Endothelial cell of umbilical vein (primary cell): ENCODE measurements around the gene STXBP5. TPM values are rescaled to one million over a fixed set of nuclear protein-coding genes. Genes with fewer than 3 reads are reported as not detected.

Experiments used
- BruUV-seq: library from RNA; stranded (reverse); fragments of 400-500 nt; replicated peaks from 2 replicates; lab custom pipeline; 2021; lab: Mats Ljungman, UMichigan
- CTCF ChIA-PET: fragments of 300-600, 350-600 bp; sonication (Branson Sonifier 250); formaldehyde crosslinking; loops from one replicate; lab custom pipeline; 2021; ENCODE audit warnings: antibody characterized with exemption, inconsistent platforms; lab: Charles Lee
- POLR2A ChIA-PET: fragments of 300-600, 350-600 bp; sonication (Branson Sonifier 250); formaldehyde crosslinking; loops from one replicate; lab custom pipeline; 2021; ENCODE audit warnings: antibody characterized with exemption, inconsistent platforms; lab: Charles Lee
- DNase-seq: peaks from one replicate; pipeline ENCODE4 v3.0.0-alpha.2; 2011; ENCODE audit warnings: low read depth, low spot score
- FAIRE-seq: peaks from 2 replicates; lab custom pipeline; 2011; peaks lifted over from hg19 to GRCh38; lab: Jason Lieb, UNC
- H2AFZ ChIP-seq: 2 replicates; pipeline ENCODE4 v1.6.0; 2012; ENCODE audit warnings: low read depth, low read length, control low read depth, inconsistent platforms
- H3K27ac ChIP-seq: 2 replicates; pipeline ENCODE4 v1.5.1; 2011; ENCODE audit warnings: low read depth, mild to moderate bottlenecking, control low read depth, low read length, moderate library complexity; ENCODE audit not compliant: insufficient read depth
- H3K27me3 ChIP-seq, 2 experiments: 2 replicates each; pipeline versions ENCODE4 v1.6.0 to v1.6.1; 2011; ENCODE audit warnings: low read length in 2 of 2, mixed read lengths in 1 of 2; ENCODE audit not compliant: control insufficient read depth in 2 of 2, insufficient read depth in 2 of 2
- H3K36me3 ChIP-seq, 2 experiments: 2 replicates in 1 of 2; 3 replicates in 1 of 2; pipeline ENCODE4 v1.5.1; 2011; ENCODE audit warnings: low read length in 2 of 2, mild to moderate bottlenecking in 1 of 2, moderate library complexity in 1 of 2; ENCODE audit not compliant: control insufficient read depth in 2 of 2, insufficient read depth in 2 of 2; ENCODE audit errors: extremely low read depth in 1 of 2
- H3K4me1 ChIP-seq: 3 replicates; pipeline ENCODE4 v1.5.1; 2011; ENCODE audit warnings: mild to moderate bottlenecking, low read length; ENCODE audit not compliant: control insufficient read depth, insufficient read depth; ENCODE audit errors: extremely low read depth
- H3K4me2 ChIP-seq: 2 replicates; pipeline ENCODE4 v1.6.1; 2011; ENCODE audit warnings: low read length, control low read depth, mixed read lengths; ENCODE audit not compliant: insufficient read depth
- H3K4me3 ChIP-seq, 3 experiments: fragments of 200-600 bp in 1 of 3; sonication (generic), shearing (Covaris generic) in 1 of 3; replicated peaks in 1 of 3; 2 replicates each; pipeline ENCODE4 v1.5.1; 2011 to 2016; ENCODE audit warnings: control low read depth in 3 of 3, low read length in 3 of 3, mild to moderate bottlenecking in 2 of 3, inconsistent platforms in 1 of 3, low read depth in 1 of 3, moderate library complexity in 1 of 3; ENCODE audit not compliant: insufficient read depth in 1 of 3
- H3K79me2 ChIP-seq: 2 replicates; pipeline ENCODE4 v1.6.0; 2012; ENCODE audit warnings: low read length, inconsistent platforms; ENCODE audit not compliant: control insufficient read depth, insufficient read depth
- H3K9ac ChIP-seq: replicated peaks from 2 replicates; pipeline ENCODE3; 2011; ENCODE audit warnings: low read length, control low read depth; ENCODE audit not compliant: insufficient read depth; ENCODE audit errors: extremely low read depth
- H3K9me1 ChIP-seq: replicated peaks from 3 replicates; pipeline ENCODE4 v1.6.0; 2011; ENCODE audit warnings: mild to moderate bottlenecking, low read length; ENCODE audit not compliant: control insufficient read depth, insufficient read depth; ENCODE audit errors: extremely low read depth
- H3K9me3 ChIP-seq: replicated peaks from 2 replicates; pipeline ENCODE4 v1.5.1; 2012; ENCODE audit warnings: low read length, inconsistent platforms; ENCODE audit not compliant: control insufficient read depth, insufficient read depth
- H4K20me1 ChIP-seq: replicated peaks from 2 replicates; pipeline ENCODE3; 2011; ENCODE audit warnings: mild to moderate bottlenecking, low read length; ENCODE audit not compliant: control insufficient read depth, insufficient read depth; ENCODE audit errors: extremely low read depth
- EZH2 ChIP-seq: IDR thresholded peaks from 2 replicates; pipeline ENCODE4 v1.6.1; 2012; ENCODE audit warnings: borderline replicate concordance, low read depth, mild to moderate bottlenecking, moderate library complexity, low read length, inconsistent platforms; ENCODE audit not compliant: severe bottlenecking
- FOS ChIP-seq: IDR thresholded peaks from 2 replicates; pipeline ENCODE4 v1.6.1; 2011; ENCODE audit warnings: mild to moderate bottlenecking, low read length, moderate library complexity, borderline replicate concordance; ENCODE audit not compliant: insufficient read depth
- GATA2 ChIP-seq: IDR thresholded peaks from 2 replicates; pipeline ENCODE4 v1.7.0; 2011; ENCODE audit warnings: low read depth, mild to moderate bottlenecking, moderate library complexity, mixed read lengths, low read length; ENCODE audit not compliant: insufficient read length, insufficient read depth
- JUN ChIP-seq: IDR thresholded peaks from 2 replicates; pipeline ENCODE4 v1.6.1; 2011; ENCODE audit warnings: borderline replicate concordance, low read depth; ENCODE audit not compliant: insufficient read length, insufficient read depth
- MYC ChIP-seq: IDR thresholded peaks from one replicate; pipeline ENCODE4 v1.6.1; 2011; ENCODE audit warnings: mild to moderate bottlenecking, low read depth, low read length
- POLR2AphosphoS5 ChIP-seq: IDR thresholded peaks from 2 replicates; pipeline ENCODE4 v1.6.1; 2012; ENCODE audit warnings: low read depth, mild to moderate bottlenecking, control low read depth, low read length, moderate library complexity; ENCODE audit not compliant: insufficient read depth
- dilution Hi-C: fragments of 300-500 bp; cut with MboI; formaldehyde crosslinking; loops from one replicate; pipeline ENCODE4 v1.15.0; 2019; ENCODE audit warnings: low sequenced_read_pairs; ENCODE audit not compliant: extremely low pct_ligation_motif_present
- intact Hi-C: fragments of 100-400 bp; cut with micrococcal nuclease; formaldehyde crosslinking; loops from one replicate; pipeline ENCODE4 v1.10.0; 2022
- polyA plus RNA-seq, 4 experiments: library from polyadenylated mRNA; depleted of rRNA in 3 of 4; stranded (reverse) in 3 of 4; unstranded in 1 of 4; fragments of >200 nt; gene quantifications; 2 replicates each; pipeline versions ENCODE4 v1.2.1 to v1.2.3, GENCODE V29; 2011 to 2012; ENCODE audit warnings: missing spikeins in 1 of 4
- total RNA-seq: library from RNA; stranded (reverse); gene quantifications from 2 replicates; pipeline ENCODE4 v1.2.3, GENCODE V29; 2021
- TF ChIP-seq, protein P1 (sequence below): IDR thresholded peaks from 2 replicates; pipeline ENCODE4 v1.6.1; 2011; ENCODE audit not compliant: insufficient read depth, insufficient read length
- TF ChIP-seq, protein P2 (sequence below), 2 donors: IDR thresholded peaks; 1 replicate in 1 of 2; 2 replicates in 1 of 2; pipeline ENCODE4 v1.5.1; 2011; ENCODE audit warnings: low read length in 2 of 2, mild to moderate bottlenecking in 2 of 2, moderate library complexity in 2 of 2, control low read depth in 1 of 2, inconsistent platforms in 1 of 2, low read depth in 1 of 2; ENCODE audit not compliant: insufficient read depth in 1 of 2; ENCODE audit errors: extremely low read depth in 1 of 2

The STXBP5 gene
- total and polyA plus RNA-seq, 2 donors (not counting 3 experiments of a cell fraction or from before 2014, with no cell fraction given): 7.1 to 21.8 TPM

DNA sequence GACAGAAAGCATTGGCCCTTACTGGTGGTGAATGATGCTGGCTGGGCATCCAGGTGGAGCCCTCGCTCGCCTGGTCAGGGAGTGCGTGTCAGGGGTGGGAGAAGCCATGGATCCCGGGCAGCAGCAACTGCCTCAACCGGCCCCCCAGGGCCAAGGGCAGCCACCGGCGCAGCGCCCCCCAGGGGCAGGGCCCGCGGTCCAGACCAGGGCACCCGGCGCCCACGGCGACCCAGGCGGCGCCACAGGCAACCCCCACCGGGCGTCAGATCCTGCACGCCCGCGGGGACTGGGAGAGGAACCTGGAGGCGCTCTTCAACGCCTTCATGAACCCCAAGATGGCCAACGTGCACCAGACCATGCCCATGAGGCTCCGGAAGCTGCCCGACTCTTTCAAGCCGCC lies 202.6 kb downstream of the STXBP5 start:
- FAIRE-seq (no peak), DNase-seq (no peak)
- dilution Hi-C loops: no loop called here
- CTCF ChIA-PET: interaction anchor here (1.1 kb wide), 1 partner anchor 24 kb away, joined by 3 read pairs; no protein-coding TSS in a partner anchor
- Histone ChIP-seq H4K20me1 (no peaks in the 10 kb centered on the region), H3K9me3 (no peaks in the 10 kb centered on the region), H3K9ac (no peak overlapping the region), H3K4me1 (no peaks in the 10 kb centered on the region), H2AFZ (no peak overlapping the region), H3K36me3 (no peaks in the 10 kb centered on the region), H3K27ac (no peak overlapping the region), H3K27me3 (peaks cover 0 to 1% of the 10 kb centered on the region in 2 experiments), H3K4me2 (no peak overlapping the region), H3K79me2 (no peaks in the 10 kb centered on the region), H3K9me1 (no peaks in the 10 kb centered on the region), H3K4me3 (no peak overlapping the region)
- intact Hi-C loops: no loop called here
- TF ChIP-seq POLR2AphosphoS5 (no peak), JUN (no peak), MYC (no peak), EZH2 (no peak), FOS (no peak), GATA2 (no peak)
- TF ChIP-seq, protein P1, sequence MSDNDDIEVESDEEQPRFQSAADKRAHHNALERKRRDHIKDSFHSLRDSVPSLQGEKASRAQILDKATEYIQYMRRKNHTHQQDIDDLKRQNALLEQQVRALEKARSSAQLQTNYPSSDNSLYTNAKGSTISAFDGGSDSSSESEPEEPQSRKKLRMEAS: no peak
- TF ChIP-seq, protein P2, sequence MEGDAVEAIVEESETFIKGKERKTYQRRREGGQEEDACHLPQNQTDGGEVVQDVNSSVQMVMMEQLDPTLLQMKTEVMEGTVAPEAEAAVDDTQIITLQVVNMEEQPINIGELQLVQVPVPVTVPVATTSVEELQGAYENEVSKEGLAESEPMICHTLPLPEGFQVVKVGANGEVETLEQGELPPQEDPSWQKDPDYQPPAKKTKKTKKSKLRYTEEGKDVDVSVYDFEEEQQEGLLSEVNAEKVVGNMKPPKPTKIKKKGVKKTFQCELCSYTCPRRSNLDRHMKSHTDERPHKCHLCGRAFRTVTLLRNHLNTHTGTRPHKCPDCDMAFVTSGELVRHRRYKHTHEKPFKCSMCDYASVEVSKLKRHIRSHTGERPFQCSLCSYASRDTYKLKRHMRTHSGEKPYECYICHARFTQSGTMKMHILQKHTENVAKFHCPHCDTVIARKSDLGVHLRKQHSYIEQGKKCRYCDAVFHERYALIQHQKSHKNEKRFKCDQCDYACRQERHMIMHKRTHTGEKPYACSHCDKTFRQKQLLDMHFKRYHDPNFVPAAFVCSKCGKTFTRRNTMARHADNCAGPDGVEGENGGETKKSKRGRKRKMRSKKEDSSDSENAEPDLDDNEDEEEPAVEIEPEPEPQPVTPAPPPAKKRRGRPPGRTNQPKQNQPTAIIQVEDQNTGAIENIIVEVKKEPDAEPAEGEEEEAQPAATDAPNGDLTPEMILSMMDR (IDR thresholded peaks at IDR 0.05; ENCODE audit: extremely low read depth in 1 of 2, insufficient read depth in 1 of 2, low read depth in 1 of 2, low read length in 2 of 2): no peak
- BruUV-seq: no TSS peak
- POLR2A ChIA-PET: no interaction called here
